GM23338 (cell line): Measurements from ENCODE around the gene JUNB. TPM values are rescaled to one million over a fixed set of nuclear protein-coding genes. Genes with fewer than 3 reads are reported as not detected.

Experiments used
- ATAC-seq: fragments of 200-7000 bp; cut with Tn5 transposase; 3 replicates; pipeline ENCODE4 v1.9.1; 2020
- DNase-seq: peaks from one replicate; pipeline ENCODE4 v3.0.0-alpha.2; 2015; ENCODE audit warnings: low spot score
- H2AFZ ChIP-seq: fragments of 200-600 bp; sonication (generic); 2 replicates; pipeline ENCODE4 v1.8.0; 2016; ENCODE audit warnings: antibody characterized with exemption, mild to moderate bottlenecking, moderate library complexity
- H3F3A ChIP-seq: fragments of 200-600 bp; sonication (generic); replicated peaks from 2 replicates; pipeline ENCODE4 v1.8.0; 2017; ENCODE audit warnings: antibody characterized with exemption, mixed run types, low read depth
- H3K27ac ChIP-seq: fragments of 200-600 bp; sonication (generic); 2 replicates; pipeline ENCODE4 v1.6.1; 2016; ENCODE audit warnings: low read depth
- H3K27me3 ChIP-seq: fragments of 200-600 bp; sonication (generic); 2 replicates; pipeline ENCODE4 v1.8.0; 2016; ENCODE audit warnings: mild to moderate bottlenecking, mixed run types, moderate library complexity; ENCODE audit not compliant: insufficient read depth
- H3K36me3 ChIP-seq: fragments of 200-600 bp; sonication (generic); 2 replicates; pipeline ENCODE4 v1.8.0; 2016; ENCODE audit warnings: mild to moderate bottlenecking; ENCODE audit not compliant: insufficient read depth
- H3K4me1 ChIP-seq: fragments of 200-600 bp; sonication (generic); 2 replicates; pipeline ENCODE4 v1.8.0; 2016; ENCODE audit warnings: mild to moderate bottlenecking, moderate library complexity; ENCODE audit not compliant: insufficient read depth
- H3K4me2 ChIP-seq: fragments of 200-600 bp; sonication (generic); 2 replicates; pipeline ENCODE4 v1.7.1; 2017; ENCODE audit warnings: mixed run types
- H3K4me3 ChIP-seq: fragments of 200-600 bp; sonication (generic); 2 replicates; pipeline ENCODE4 v1.6.1; 2016; ENCODE audit warnings: mixed run types
- H3K79me2 ChIP-seq: fragments of 200-600 bp; sonication (generic); replicated peaks from 2 replicates; pipeline ENCODE4 v1.8.0; 2017; ENCODE audit warnings: mild to moderate bottlenecking; ENCODE audit not compliant: insufficient read depth
- H3K9me2 ChIP-seq: fragments of 200-600 bp; sonication (generic); 2 replicates; pipeline ENCODE4 v1.8.0; 2017; ENCODE audit not compliant: insufficient read depth
- H4K20me1 ChIP-seq: fragments of 200-600 bp; sonication (generic); replicated peaks from 2 replicates; pipeline ENCODE4 v1.8.0; 2017; ENCODE audit warnings: mild to moderate bottlenecking; ENCODE audit not compliant: insufficient read depth
- H3K27ac Mint-ChIP-seq: 2 replicates; pipeline ENCODE4 v1.8.0; 2020; ENCODE audit warnings: inconsistent platforms, mild to moderate bottlenecking, moderate library complexity, mixed read lengths
- H3K27me3 Mint-ChIP-seq: 3 replicates; pipeline ENCODE4 v1.8.0; 2022; ENCODE audit warnings: low read depth, mild to moderate bottlenecking, moderate library complexity, mixed read lengths, inconsistent platforms; ENCODE audit not compliant: insufficient read depth, poor library complexity
- H3K36me3 Mint-ChIP-seq: 3 replicates; pipeline ENCODE4 v1.8.0; 2021; ENCODE audit warnings: low read depth, mild to moderate bottlenecking, inconsistent platforms, moderate library complexity, mixed read lengths
- H3K4me1 Mint-ChIP-seq: 3 replicates; pipeline ENCODE4 v1.8.0; 2020; ENCODE audit warnings: mild to moderate bottlenecking, inconsistent platforms, mixed read lengths
- H3K4me3 Mint-ChIP-seq: 3 replicates; pipeline ENCODE4 v1.8.0; 2021; ENCODE audit warnings: moderate library complexity, mild to moderate bottlenecking, inconsistent platforms, mixed read lengths
- H3K9me3 Mint-ChIP-seq: 3 replicates; pipeline ENCODE4 v1.8.0; 2020; ENCODE audit warnings: moderate library complexity, mild to moderate bottlenecking, inconsistent platforms, mixed read lengths
- CTCF ChIP-seq, 2 experiments: fragments of 200-600 bp in 1 of 2; sonication (generic) in 1 of 2; conservative IDR thresholded peaks; 2 replicates each; pipeline versions ENCODE4 v1.5.1 to v1.6.1; 2016 to 2017; ENCODE audit warnings: antibody characterized with exemption in 2 of 2, low read depth in 2 of 2, mild to moderate bottlenecking in 2 of 2, moderate library complexity in 1 of 2
- ETS1 ChIP-seq: IDR thresholded peaks from 2 replicates; pipeline ENCODE4 v1.6.1; 2016; ENCODE audit warnings: antibody characterized with exemption
- NANOG ChIP-seq: IDR thresholded peaks from 2 replicates; pipeline ENCODE4 v1.6.1; 2016; ENCODE audit warnings: antibody characterized with exemption, borderline replicate concordance
- STAT1 ChIP-seq: IDR thresholded peaks from one replicate; pipeline ENCODE4 v1.6.1; 2016; ENCODE audit warnings: antibody characterized with exemption; ENCODE audit not compliant: unreplicated experiment
- ZNF331 ChIP-seq: fragments of 250-450 bp; sonication (Bioruptor Pico); IDR thresholded peaks from 2 replicates; pipeline ENCODE4 v1.5.0; 2020; ENCODE audit warnings: low read depth, mild to moderate bottlenecking, moderate library complexity
- ZNF462 ChIP-seq: fragments of 250-450 bp; sonication (Bioruptor Pico); IDR thresholded peaks from 2 replicates; pipeline ENCODE4 v1.5.0; 2020; ENCODE audit warnings: mild to moderate bottlenecking, moderate library complexity
- polyA plus RNA-seq: library from polyadenylated mRNA; unstranded; fragments of >200 nt; fragmentation: Nextera tagmentation; extraction: Ambion mirVana; gene quantifications from 2 replicates; pipeline ENCODE4 v1.2.1, GENCODE V29; 2016
- total RNA-seq: library from RNA; depleted of rRNA; stranded (reverse); fragments of >200 nt; shearing (Covaris generic); gene quantifications from 2 replicates; pipeline ENCODE4 v1.2.3, GENCODE V29; 2014
- TF ChIP-seq, protein P1 (sequence below): IDR thresholded peaks from one replicate; pipeline ENCODE4 v1.6.1; 2018; ENCODE audit warnings: antibody characterized with exemption; ENCODE audit not compliant: unreplicated experiment

JUNB gene
- total and polyA plus RNA-seq, 2 experiments from 2014 or later = 7.7 to 20.2 TPM

- Mint-ChIP-seq H3K36me3 (peaks cover 12% of the 10 kb centered on the region), H3K4me3 (peak overlapping the region; percentile 66), H3K9me3 (no peaks in the 10 kb centered on the region), H3K4me1 (peaks cover 14% of the 10 kb centered on the region; the same call in 2 of the 3 replicates), H3K27ac (no peak overlapping the region), H3K27me3 (peaks cover 23% of the 10 kb centered on the region)
- no peak for TF ChIP-seq STAT1
- TF ChIP-seq ZNF331 (CRISPR knock-in tag) = no peak
- TF ChIP-seq, protein P1, sequence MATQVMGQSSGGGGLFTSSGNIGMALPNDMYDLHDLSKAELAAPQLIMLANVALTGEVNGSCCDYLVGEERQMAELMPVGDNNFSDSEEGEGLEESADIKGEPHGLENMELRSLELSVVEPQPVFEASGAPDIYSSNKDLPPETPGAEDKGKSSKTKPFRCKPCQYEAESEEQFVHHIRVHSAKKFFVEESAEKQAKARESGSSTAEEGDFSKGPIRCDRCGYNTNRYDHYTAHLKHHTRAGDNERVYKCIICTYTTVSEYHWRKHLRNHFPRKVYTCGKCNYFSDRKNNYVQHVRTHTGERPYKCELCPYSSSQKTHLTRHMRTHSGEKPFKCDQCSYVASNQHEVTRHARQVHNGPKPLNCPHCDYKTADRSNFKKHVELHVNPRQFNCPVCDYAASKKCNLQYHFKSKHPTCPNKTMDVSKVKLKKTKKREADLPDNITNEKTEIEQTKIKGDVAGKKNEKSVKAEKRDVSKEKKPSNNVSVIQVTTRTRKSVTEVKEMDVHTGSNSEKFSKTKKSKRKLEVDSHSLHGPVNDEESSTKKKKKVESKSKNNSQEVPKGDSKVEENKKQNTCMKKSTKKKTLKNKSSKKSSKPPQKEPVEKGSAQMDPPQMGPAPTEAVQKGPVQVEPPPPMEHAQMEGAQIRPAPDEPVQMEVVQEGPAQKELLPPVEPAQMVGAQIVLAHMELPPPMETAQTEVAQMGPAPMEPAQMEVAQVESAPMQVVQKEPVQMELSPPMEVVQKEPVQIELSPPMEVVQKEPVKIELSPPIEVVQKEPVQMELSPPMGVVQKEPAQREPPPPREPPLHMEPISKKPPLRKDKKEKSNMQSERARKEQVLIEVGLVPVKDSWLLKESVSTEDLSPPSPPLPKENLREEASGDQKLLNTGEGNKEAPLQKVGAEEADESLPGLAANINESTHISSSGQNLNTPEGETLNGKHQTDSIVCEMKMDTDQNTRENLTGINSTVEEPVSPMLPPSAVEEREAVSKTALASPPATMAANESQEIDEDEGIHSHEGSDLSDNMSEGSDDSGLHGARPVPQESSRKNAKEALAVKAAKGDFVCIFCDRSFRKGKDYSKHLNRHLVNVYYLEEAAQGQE = no peak
- no peak for TF ChIP-seq ETS1
- TF ChIP-seq ZNF462 = no peak
- TF ChIP-seq NANOG = no peak
- no peak for TF ChIP-seq CTCF (conservative IDR thresholded peaks at IDR 0.05; ENCODE audit: low read depth in 2 of 2)
- Histone ChIP-seq H3K27ac (no peak overlapping the region), H3K4me1 (no peaks in the 10 kb centered on the region; the same call in 1 of the 2 replicates), H3K36me3 (no peaks in the 10 kb centered on the region), H2AFZ (peak overlapping the region; percentile 86), H3K4me3 (peak overlapping the region; percentile 70), H3K79me2 (no peaks in the 10 kb centered on the region), H3K4me2 (peak overlapping the region; percentile 89), H4K20me1 (no peaks in the 10 kb centered on the region; the same call in 1 of the 2 replicates), H3K27me3 (peaks cover 11% of the 10 kb centered on the region; the same call in 1 of the 2 replicates), H3K9me2 (no peaks in the 10 kb centered on the region), H3F3A (no peaks in the 10 kb centered on the region)
- ATAC-seq (peak; percentile 15), DNase-seq (no peak)
These were observed 39.1 kb upstream of the JUNB start for GRCh38 chr19:12752056-12752781.
